ENCODE data around the gene PNLIP. TPM values are rescaled to one million over a fixed set of nuclear protein-coding genes. Genes with fewer than 3 reads are reported as not detected.

Gene PNLIP
- total and polyA plus RNA-seq, 9 of the 15 experiments (the other 6 are each of a cell fraction or from before 2014, with no cell fraction given), result 0.69 TPM; not detected in 8

GRCh38 chr10:116611153-116611545, 65.4 kb downstream of the PNLIP start:
- Histone ChIP-seq H3K4me3 (no peak overlapping the region), H2AFZ (ENCODE audit: low read depth, low read length) (no peak overlapping the region), H3K9me3 (replicated peaks; ENCODE audit: control insufficient read depth, insufficient read depth, low read depth, low read length) (no peaks in the 10 kb centered on the region), H3K9ac (ENCODE audit: insufficient read depth in 1 of 2, low read depth in 2 of 2, low read length in 2 of 2) (no peak overlapping the region), H3K79me2 (ENCODE audit: control insufficient read depth, insufficient read depth, low read length) (no peaks in the 10 kb centered on the region), H3K27me3 (ENCODE audit: control insufficient read depth in 2 of 2, insufficient read depth in 2 of 2, low read length in 2 of 2) (peaks cover 0 to 13% of the 10 kb centered on the region in 2 experiments; a peak in 2 of 5 replicates), H3K9me1 (ENCODE audit: control insufficient read depth, insufficient read depth, low read length) (no peaks in the 10 kb centered on the region), H3K4me1 (replicated peaks in 1 of 2; ENCODE audit: control insufficient read depth in 2 of 2, insufficient read depth in 2 of 2, low read length in 2 of 2) (peaks cover 0 to 7% of the 10 kb centered on the region in 2 experiments; a peak in 2 of 5 replicates), H3K27ac (ENCODE audit: extremely low read depth, low read depth, low read length) (no peak overlapping the region), H4K20me1 (replicated peaks; ENCODE audit: control insufficient read depth, insufficient read depth, low read length) (no peaks in the 10 kb centered on the region), H3K4me2 (ENCODE audit: insufficient read depth, low read length) (no peak overlapping the region), H3K36me3 (ENCODE audit: control insufficient read depth, insufficient read depth, low read length) (no peaks in the 10 kb centered on the region)
- FAIRE-seq (no peak), ATAC-seq (no peak), DNase-seq (ENCODE audit: extremely low read depth in 1 of 4, low spot score in 3 of 4) (no peak)
- intact Hi-C loops (cut with micrococcal nuclease), result no loop called here
- in situ Hi-C loops (cut with MboI), result no loop called here
- ChIA-PET POLR2A (no interaction called here), CTCF (ENCODE audit: low intra/inter-chr PET ratio) (no interaction called here)
- WGBS (ENCODE audit: insufficient coverage, low coverage, missing lambda C conversion rate), result 0% methylated on average over 3 of the region's 3 CpGs
- BruUV-seq (replicated peaks), result no TSS peak
- TF ChIP-seq ARNT (IDR thresholded peaks at IDR 0.05) (no peak), ZC3H8 (IDR thresholded peaks at IDR 0.05) (no peak), SMARCC2 (IDR thresholded peaks at IDR 0.05; ENCODE audit: low read depth) (no peak), ZNF655 (CRISPR knock-in tag; IDR thresholded peaks at IDR 0.05) (no peak), ZNF707 (CRISPR knock-in tag; conservative IDR thresholded peaks at IDR 0.05) (no peak), CHD4 (IDR thresholded peaks at IDR 0.05; ENCODE audit: insufficient read depth, insufficient replicate concordance, low read depth, low read length, poor library complexity, severe bottlenecking) (no peak), ELF1 (tag; IDR thresholded peaks at IDR 0.05) (no peak), XRCC5 (IDR thresholded peaks at IDR 0.05; ENCODE audit: low read depth, low read length) (no peak), SETDB1 (IDR thresholded peaks at IDR 0.05; ENCODE audit: low read length) (no peak), DACH1 (IDR thresholded peaks at IDR 0.05; ENCODE audit: partially characterized antibody) (no peak), RUNX1 (IDR thresholded peaks at IDR 0.05; ENCODE audit: low read depth) (no peak), MAFG (tag; conservative IDR thresholded peaks at IDR 0.05) (no peak), CREB3L1 (IDR thresholded peaks at IDR 0.05; ENCODE audit: borderline replicate concordance, low read depth) (no peak), PTRF (tag; IDR thresholded peaks at IDR 0.05) (no peak)
- TF ChIP-seq, protein P1, sequence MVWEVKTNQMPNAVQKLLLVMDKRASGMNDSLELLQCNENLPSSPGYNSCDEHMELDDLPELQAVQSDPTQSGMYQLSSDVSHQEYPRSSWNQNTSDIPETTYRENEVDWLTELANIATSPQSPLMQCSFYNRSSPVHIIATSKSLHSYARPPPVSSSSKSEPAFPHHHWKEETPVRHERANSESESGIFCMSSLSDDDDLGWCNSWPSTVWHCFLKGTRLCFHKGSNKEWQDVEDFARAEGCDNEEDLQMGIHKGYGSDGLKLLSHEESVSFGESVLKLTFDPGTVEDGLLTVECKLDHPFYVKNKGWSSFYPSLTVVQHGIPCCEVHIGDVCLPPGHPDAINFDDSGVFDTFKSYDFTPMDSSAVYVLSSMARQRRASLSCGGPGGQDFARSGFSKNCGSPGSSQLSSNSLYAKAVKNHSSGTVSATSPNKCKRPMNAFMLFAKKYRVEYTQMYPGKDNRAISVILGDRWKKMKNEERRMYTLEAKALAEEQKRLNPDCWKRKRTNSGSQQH (CRISPR knock-in tag; IDR thresholded peaks at IDR 0.05), result no peak
- TF ChIP-seq, protein P2, sequence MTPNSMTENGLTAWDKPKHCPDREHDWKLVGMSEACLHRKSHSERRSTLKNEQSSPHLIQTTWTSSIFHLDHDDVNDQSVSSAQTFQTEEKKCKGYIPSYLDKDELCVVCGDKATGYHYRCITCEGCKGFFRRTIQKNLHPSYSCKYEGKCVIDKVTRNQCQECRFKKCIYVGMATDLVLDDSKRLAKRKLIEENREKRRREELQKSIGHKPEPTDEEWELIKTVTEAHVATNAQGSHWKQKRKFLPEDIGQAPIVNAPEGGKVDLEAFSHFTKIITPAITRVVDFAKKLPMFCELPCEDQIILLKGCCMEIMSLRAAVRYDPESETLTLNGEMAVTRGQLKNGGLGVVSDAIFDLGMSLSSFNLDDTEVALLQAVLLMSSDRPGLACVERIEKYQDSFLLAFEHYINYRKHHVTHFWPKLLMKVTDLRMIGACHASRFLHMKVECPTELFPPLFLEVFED (CRISPR knock-in tag; conservative IDR thresholded peaks at IDR 0.05), result no peak
